ENCODE results near the gene HOXD10. TPM values are rescaled to one million over a fixed set of nuclear protein-coding genes. Genes with fewer than 3 reads are reported as not detected.
A peak's percentile ranks its signal among the peaks of the same experiment; 100 is the strongest.

HOXD10 gene
- total and polyA plus RNA-seq, 2 of the 13 experiments (the other 11 are each of a cell fraction or from before 2014, with no cell fraction given), result not detected

DNA sequence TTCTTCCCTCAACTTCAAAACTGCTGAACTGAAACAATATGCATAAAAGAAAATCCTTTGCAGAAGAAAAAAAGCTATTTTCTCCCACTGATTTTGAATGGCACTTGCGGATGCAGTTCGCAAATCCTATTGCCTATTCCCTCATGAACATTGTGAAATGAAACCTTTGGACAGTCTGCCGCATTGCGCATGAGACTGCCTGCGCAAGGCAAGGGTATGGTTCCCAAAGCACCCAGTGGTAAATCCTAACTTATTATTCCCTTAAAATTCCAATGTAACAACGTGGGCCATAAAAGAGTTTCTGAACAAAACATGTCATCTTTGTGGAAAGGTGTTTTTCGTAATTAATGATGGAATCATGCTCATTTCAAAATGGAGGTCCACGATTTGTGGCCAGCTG is 21.3 kb downstream of the HOXD10 start (continued):
- TF ChIP-seq, protein P1, sequence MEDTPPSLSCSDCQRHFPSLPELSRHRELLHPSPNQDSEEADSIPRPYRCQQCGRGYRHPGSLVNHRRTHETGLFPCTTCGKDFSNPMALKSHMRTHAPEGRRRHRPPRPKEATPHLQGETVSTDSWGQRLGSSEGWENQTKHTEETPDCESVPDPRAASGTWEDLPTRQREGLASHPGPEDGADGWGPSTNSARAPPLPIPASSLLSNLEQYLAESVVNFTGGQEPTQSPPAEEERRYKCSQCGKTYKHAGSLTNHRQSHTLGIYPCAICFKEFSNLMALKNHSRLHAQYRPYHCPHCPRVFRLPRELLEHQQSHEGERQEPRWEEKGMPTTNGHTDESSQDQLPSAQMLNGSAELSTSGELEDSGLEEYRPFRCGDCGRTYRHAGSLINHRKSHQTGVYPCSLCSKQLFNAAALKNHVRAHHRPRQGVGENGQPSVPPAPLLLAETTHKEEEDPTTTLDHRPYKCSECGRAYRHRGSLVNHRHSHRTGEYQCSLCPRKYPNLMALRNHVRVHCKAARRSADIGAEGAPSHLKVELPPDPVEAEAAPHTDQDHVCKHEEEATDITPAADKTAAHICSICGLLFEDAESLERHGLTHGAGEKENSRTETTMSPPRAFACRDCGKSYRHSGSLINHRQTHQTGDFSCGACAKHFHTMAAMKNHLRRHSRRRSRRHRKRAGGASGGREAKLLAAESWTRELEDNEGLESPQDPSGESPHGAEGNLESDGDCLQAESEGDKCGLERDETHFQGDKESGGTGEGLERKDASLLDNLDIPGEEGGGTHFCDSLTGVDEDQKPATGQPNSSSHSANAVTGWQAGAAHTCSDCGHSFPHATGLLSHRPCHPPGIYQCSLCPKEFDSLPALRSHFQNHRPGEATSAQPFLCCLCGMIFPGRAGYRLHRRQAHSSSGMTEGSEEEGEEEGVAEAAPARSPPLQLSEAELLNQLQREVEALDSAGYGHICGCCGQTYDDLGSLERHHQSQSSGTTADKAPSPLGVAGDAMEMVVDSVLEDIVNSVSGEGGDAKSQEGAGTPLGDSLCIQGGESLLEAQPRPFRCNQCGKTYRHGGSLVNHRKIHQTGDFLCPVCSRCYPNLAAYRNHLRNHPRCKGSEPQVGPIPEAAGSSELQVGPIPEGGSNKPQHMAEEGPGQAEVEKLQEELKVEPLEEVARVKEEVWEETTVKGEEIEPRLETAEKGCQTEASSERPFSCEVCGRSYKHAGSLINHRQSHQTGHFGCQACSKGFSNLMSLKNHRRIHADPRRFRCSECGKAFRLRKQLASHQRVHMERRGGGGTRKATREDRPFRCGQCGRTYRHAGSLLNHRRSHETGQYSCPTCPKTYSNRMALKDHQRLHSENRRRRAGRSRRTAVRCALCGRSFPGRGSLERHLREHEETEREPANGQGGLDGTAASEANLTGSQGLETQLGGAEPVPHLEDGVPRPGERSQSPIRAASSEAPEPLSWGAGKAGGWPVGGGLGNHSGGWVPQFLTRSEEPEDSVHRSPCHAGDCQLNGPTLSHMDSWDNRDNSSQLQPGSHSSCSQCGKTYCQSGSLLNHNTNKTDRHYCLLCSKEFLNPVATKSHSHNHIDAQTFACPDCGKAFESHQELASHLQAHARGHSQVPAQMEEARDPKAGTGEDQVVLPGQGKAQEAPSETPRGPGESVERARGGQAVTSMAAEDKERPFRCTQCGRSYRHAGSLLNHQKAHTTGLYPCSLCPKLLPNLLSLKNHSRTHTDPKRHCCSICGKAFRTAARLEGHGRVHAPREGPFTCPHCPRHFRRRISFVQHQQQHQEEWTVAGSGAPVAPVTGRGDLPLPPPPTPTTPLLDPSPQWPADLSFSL (CRISPR knock-in tag; IDR thresholded peaks at IDR 0.05), result no peak
- TF ChIP-seq TRIM24 (CRISPR knock-in tag; IDR thresholded peaks at IDR 0.05) (0 out of 2 replicates have a peak, but pooled peaks have one; percentile 38), ZMAT3 (CRISPR knock-in tag; conservative IDR thresholded peaks at IDR 0.05) (no peak), ZFP82 (CRISPR knock-in tag; IDR thresholded peaks at IDR 0.05; ENCODE audit: borderline replicate concordance) (no peak), HMGA1 (CRISPR knock-in tag; conservative IDR thresholded peaks at IDR 0.05) (no peak), REL (CRISPR knock-in tag; conservative IDR thresholded peaks at IDR 0.05) (no peak), CEBPB (IDR thresholded peaks at IDR 0.05; ENCODE audit: borderline replicate concordance, low read depth, low read length) (peak; percentile 96), MBD4 (IDR thresholded peaks at IDR 0.05; ENCODE audit: borderline replicate concordance, low read length) (no peak), ZNF598 (CRISPR knock-in tag; IDR thresholded peaks at IDR 0.05; ENCODE audit: borderline replicate concordance) (no peak), ZNF556 (CRISPR knock-in tag; IDR thresholded peaks at IDR 0.05; ENCODE audit: borderline replicate concordance) (no peak), ZNF251 (CRISPR knock-in tag; IDR thresholded peaks at IDR 0.05) (no peak), IKZF4 (CRISPR knock-in tag; IDR thresholded peaks at IDR 0.05; ENCODE audit: borderline replicate concordance, low read depth, not compliant biosample characterization) (no peak), ZNF737 (CRISPR knock-in tag; IDR thresholded peaks at IDR 0.05; ENCODE audit: borderline replicate concordance) (no peak), SIN3A (IDR thresholded peaks at IDR 0.05; ENCODE audit: borderline replicate concordance, low read depth, low read length) (no peak)
- TF ChIP-seq, protein P2, sequence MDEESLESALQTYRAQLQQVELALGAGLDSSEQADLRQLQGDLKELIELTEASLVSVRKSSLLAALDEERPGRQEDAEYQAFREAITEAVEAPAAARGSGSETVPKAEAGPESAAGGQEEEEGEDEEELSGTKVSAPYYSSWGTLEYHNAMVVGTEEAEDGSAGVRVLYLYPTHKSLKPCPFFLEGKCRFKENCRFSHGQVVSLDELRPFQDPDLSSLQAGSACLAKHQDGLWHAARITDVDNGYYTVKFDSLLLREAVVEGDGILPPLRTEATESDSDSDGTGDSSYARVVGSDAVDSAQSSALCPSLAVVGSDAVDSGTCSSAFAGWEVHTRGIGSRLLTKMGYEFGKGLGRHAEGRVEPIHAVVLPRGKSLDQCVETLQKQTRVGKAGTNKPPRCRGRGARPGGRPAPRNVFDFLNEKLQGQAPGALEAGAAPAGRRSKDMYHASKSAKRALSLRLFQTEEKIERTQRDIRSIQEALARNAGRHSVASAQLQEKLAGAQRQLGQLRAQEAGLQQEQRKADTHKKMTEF (CRISPR knock-in tag; IDR thresholded peaks at IDR 0.05), result no peak
- TF ChIP-seq, protein P3, sequence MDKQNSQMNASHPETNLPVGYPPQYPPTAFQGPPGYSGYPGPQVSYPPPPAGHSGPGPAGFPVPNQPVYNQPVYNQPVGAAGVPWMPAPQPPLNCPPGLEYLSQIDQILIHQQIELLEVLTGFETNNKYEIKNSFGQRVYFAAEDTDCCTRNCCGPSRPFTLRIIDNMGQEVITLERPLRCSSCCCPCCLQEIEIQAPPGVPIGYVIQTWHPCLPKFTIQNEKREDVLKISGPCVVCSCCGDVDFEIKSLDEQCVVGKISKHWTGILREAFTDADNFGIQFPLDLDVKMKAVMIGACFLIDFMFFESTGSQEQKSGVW (CRISPR knock-in tag; IDR thresholded peaks at IDR 0.05; ENCODE audit: borderline replicate concordance), result no peak
- TF ChIP-seq, protein P4, sequence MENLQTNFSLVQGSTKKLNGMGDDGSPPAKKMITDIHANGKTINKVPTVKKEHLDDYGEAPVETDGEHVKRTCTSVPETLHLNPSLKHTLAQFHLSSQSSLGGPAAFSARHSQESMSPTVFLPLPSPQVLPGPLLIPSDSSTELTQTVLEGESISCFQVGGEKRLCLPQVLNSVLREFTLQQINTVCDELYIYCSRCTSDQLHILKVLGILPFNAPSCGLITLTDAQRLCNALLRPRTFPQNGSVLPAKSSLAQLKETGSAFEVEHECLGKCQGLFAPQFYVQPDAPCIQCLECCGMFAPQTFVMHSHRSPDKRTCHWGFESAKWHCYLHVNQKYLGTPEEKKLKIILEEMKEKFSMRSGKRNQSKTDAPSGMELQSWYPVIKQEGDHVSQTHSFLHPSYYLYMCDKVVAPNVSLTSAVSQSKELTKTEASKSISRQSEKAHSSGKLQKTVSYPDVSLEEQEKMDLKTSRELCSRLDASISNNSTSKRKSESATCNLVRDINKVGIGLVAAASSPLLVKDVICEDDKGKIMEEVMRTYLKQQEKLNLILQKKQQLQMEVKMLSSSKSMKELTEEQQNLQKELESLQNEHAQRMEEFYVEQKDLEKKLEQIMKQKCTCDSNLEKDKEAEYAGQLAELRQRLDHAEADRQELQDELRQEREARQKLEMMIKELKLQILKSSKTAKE (CRISPR knock-in tag; IDR thresholded peaks at IDR 0.05; ENCODE audit: borderline replicate concordance), result no peak
- TF ChIP-seq, protein P5, sequence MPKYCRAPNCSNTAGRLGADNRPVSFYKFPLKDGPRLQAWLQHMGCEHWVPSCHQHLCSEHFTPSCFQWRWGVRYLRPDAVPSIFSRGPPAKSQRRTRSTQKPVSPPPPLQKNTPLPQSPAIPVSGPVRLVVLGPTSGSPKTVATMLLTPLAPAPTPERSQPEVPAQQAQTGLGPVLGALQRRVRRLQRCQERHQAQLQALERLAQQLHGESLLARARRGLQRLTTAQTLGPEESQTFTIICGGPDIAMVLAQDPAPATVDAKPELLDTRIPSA (CRISPR knock-in tag; IDR thresholded peaks at IDR 0.05; ENCODE audit: borderline replicate concordance), result no peak

Measured in HepG2 (cell line).